ENCODE results near the gene SIM1. TPM values are rescaled to one million over a fixed set of nuclear protein-coding genes. Genes with fewer than 3 reads are reported as not detected.

The SIM1 gene
- total RNA-seq, 1 experiment from 2014 or later: not detected

DNA sequence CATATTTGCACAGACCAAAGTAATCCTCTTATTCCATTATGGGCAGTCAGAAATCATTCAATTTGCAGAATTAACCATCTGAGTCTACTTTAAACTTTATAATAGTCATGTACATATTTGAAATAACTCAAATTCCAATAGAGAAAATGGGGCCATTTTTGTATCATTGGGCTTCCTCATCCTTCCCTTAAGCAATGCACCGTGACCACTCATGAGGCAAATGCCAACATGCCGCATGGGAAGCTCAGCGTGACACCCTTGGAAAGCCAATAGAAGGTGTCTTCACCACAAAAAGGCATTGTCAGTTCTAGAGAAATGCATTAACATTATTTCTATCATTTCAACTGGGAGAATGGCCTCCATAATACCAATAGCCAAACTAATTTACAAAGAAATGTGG lies 38.5 kb downstream of the SIM1 start:
- RAD21 ChIA-PET (ENCODE audit: low non-redundant PET in 1 of 2, low total read pairs in 2 of 2, uncharacterized antibody in 2 of 2, unreplicated experiment in 2 of 2): no interaction called here
- no TSS peak for BruUV-seq (replicated peaks)
- H3K36me3 ChIP-seq (ENCODE audit: control insufficient read depth in 1 of 2, insufficient read depth in 2 of 2, low read length in 2 of 2): no peaks in the 10 kb centered on the region
- no peak overlapping the region for H2AFZ ChIP-seq (ENCODE audit: low read depth, low read length, poor library complexity, severe bottlenecking)
- H3K9me2 ChIP-seq (ENCODE audit: insufficient read depth): no peaks in the 10 kb centered on the region
- intact Hi-C loops (cut with micrococcal nuclease): no loop called here
- no peaks in the 10 kb centered on the region for H3K79me2 ChIP-seq (ENCODE audit: insufficient read depth, low read length)
- TF ChIP-seq JUND (IDR thresholded peaks at IDR 0.05) (no peak), SIN3A (IDR thresholded peaks at IDR 0.05; ENCODE audit: low read depth) (no peak), SP1 (IDR thresholded peaks at IDR 0.05; ENCODE audit: low read depth) (no peak), EZH2 (IDR thresholded peaks at IDR 0.05) (no peak), ZNF274 (IDR thresholded peaks at IDR 0.05; ENCODE audit: low read depth, low read length) (no peak), SRF (IDR thresholded peaks at IDR 0.05; ENCODE audit: low read depth) (no peak), CBX3 (IDR thresholded peaks at IDR 0.05; ENCODE audit: low read depth) (no peak), TCF7L2 (IDR thresholded peaks at IDR 0.05; ENCODE audit: borderline replicate concordance, extremely low read depth, insufficient read depth, insufficient read length) (no peak), ZBTB33 (IDR thresholded peaks at IDR 0.05; ENCODE audit: extremely low read depth, insufficient replicate concordance, low read length) (no peak), EZH2phosphoT487 (IDR thresholded peaks at IDR 0.05; ENCODE audit: borderline replicate concordance) (no peak), REST (IDR thresholded peaks at IDR 0.05; ENCODE audit: low read depth) (no peak), EGR1 (IDR thresholded peaks at IDR 0.05; ENCODE audit: low read depth) (no peak)
- TF ChIP-seq, protein P1, sequence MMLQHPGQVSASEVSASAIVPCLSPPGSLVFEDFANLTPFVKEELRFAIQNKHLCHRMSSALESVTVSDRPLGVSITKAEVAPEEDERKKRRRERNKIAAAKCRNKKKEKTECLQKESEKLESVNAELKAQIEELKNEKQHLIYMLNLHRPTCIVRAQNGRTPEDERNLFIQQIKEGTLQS (IDR thresholded peaks at IDR 0.05): no peak
- TF ChIP-seq, protein P2, sequence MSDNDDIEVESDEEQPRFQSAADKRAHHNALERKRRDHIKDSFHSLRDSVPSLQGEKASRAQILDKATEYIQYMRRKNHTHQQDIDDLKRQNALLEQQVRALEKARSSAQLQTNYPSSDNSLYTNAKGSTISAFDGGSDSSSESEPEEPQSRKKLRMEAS (IDR thresholded peaks at IDR 0.05): no peak
- TF ChIP-seq, protein P3, sequence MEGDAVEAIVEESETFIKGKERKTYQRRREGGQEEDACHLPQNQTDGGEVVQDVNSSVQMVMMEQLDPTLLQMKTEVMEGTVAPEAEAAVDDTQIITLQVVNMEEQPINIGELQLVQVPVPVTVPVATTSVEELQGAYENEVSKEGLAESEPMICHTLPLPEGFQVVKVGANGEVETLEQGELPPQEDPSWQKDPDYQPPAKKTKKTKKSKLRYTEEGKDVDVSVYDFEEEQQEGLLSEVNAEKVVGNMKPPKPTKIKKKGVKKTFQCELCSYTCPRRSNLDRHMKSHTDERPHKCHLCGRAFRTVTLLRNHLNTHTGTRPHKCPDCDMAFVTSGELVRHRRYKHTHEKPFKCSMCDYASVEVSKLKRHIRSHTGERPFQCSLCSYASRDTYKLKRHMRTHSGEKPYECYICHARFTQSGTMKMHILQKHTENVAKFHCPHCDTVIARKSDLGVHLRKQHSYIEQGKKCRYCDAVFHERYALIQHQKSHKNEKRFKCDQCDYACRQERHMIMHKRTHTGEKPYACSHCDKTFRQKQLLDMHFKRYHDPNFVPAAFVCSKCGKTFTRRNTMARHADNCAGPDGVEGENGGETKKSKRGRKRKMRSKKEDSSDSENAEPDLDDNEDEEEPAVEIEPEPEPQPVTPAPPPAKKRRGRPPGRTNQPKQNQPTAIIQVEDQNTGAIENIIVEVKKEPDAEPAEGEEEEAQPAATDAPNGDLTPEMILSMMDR (IDR thresholded peaks at IDR 0.05 in 2 of 3, conservative IDR thresholded peaks at IDR 0.05 in 1 of 3; ENCODE audit: borderline replicate concordance in 1 of 3, insufficient read depth in 1 of 3, low read depth in 2 of 3, low read length in 2 of 3): no peak
- POLR2A ChIA-PET: no interaction called here
- no peak overlapping the region for H3K4me2 ChIP-seq (ENCODE audit: low read length)
- CTCF ChIA-PET: no interaction called here
- H3K27ac ChIP-seq (ENCODE audit: low read depth, low read length): no peak overlapping the region
- no peak overlapping the region for H3K9ac ChIP-seq (ENCODE audit: low read length)
- no peak for DNase-seq (ENCODE audit: low read depth, low spot score)
- no peak for ATAC-seq
- H3K4me1 ChIP-seq (ENCODE audit: control insufficient read depth in 1 of 2, insufficient read depth in 2 of 2, low read length in 2 of 2): no peaks in the 10 kb centered on the region
- H4K20me1 ChIP-seq (ENCODE audit: insufficient read depth): no peaks in the 10 kb centered on the region
- H3K27me3 ChIP-seq (ENCODE audit: insufficient read depth, low read length): no peaks in the 10 kb centered on the region
- H3K9me3 ChIP-seq (ENCODE audit: control insufficient read depth in 1 of 2, insufficient read depth in 1 of 2, low read depth in 1 of 2, low read length in 2 of 2): no peaks in the 10 kb centered on the region
- H3K4me3 ChIP-seq (replicated peaks in 1 of 2; ENCODE audit: low read depth in 1 of 2, low read length in 2 of 2): no peak overlapping the region
